ENCODE data around the gene DSE.

DNA sequence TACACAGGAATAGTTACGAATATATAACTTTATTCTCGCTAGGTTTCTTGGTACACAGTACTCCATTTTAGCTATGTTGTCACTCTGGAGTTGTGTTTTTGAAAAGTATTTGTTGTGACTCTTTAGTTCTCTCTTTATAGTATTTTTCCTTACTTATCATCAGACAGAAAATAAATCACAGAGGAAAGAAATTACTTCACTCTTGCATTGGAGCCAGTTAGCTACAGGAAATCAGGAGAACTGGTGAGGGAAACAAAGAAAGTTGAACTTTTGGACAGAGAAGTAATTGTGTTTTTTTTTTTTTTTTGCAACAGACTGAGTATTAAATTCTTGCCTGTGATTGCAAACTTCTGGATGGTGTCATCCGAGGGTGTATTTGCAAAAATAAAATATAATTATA is 33.9 kb downstream of the DSE start:
- TF ChIP-seq GATA2 (IDR thresholded peaks at IDR 0.05; ENCODE audit: low read depth, low read length) (no peak), GATA3 (IDR thresholded peaks at IDR 0.05; ENCODE audit: low read depth, low read length) (no peak)

Data from SH-SY5Y (cell line).